GM12892 (cell line): ENCODE measurements around the gene NAT16.
"Not testable (repeated sequence)": the region's sequence is repeated elsewhere in the genome, so short reads cannot be mapped to it uniquely, and the experiment has no call there.

Experiments
- DNase-seq: peaks from one replicate; pipeline ENCODE4 v3.0.0; 2011; ENCODE audit not compliant: insufficient read length
- FAIRE-seq: peaks from 2 replicates; lab custom pipeline; 2011; peaks lifted over from hg19 to GRCh38; lab: Jason Lieb, UNC
- POLR2A ChIP-seq: IDR thresholded peaks from 2 replicates; pipeline ENCODE4 v1.6.1; 2011; ENCODE audit warnings: low read depth, low read length, control low read depth
- POLR2AphosphoS5 ChIP-seq: IDR thresholded peaks from 2 replicates; pipeline ENCODE4 v1.6.1; 2011; ENCODE audit warnings: low read depth, low read length, control low read depth
- TAF1 ChIP-seq: IDR thresholded peaks from 2 replicates; pipeline ENCODE4 v1.6.1; 2011; ENCODE audit warnings: low read depth, mild to moderate bottlenecking, control low read depth, low read length, borderline replicate concordance

The NAT16 gene

DNA sequence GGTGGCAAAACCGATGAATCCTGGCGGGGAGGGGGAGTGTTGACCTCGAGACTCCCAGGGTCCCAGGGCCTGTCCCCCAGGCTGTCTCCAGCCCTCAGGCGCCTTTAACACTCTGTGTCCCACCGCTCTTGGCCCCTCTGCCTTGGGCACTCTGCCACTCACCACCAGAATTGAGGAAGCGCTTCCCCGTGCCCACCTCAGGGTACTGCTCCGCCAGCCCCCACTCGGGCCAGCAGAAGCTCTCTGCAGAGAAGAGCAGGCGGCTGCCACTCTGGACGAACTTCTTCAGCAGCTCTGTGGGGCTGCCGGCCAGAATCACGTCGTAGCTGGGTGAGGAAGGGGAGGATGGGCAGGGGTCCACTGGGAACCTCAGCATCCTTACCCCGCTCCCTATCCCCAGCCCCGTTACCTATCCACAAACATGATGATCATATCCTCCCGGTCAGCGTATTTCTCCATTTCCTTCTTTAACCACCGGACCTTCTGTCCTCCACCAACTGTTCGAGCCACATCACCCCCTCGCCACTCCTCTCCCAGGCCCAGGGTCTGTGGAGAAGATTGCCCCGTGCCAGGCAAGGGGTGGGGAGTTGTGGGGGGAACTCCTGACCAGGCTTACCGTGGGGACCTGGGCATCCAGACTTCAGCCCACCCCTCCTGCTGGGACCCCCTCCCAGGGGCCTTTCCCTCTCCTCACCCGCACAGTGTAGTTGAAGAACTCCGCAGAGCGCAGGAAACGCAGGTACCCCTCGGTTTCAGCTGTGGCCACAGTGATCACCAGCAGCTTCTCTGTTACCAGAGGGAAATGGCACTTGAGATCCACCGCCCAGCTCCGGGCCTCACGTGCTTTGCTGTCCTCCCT is 36.1 kb upstream of the NAT16 start:
- no peak for DNase-seq
- TF ChIP-seq TAF1 (no peak), POLR2A (no peak), POLR2AphosphoS5 (no peak)
- FAIRE-seq: peak; percentile 42

DNA sequence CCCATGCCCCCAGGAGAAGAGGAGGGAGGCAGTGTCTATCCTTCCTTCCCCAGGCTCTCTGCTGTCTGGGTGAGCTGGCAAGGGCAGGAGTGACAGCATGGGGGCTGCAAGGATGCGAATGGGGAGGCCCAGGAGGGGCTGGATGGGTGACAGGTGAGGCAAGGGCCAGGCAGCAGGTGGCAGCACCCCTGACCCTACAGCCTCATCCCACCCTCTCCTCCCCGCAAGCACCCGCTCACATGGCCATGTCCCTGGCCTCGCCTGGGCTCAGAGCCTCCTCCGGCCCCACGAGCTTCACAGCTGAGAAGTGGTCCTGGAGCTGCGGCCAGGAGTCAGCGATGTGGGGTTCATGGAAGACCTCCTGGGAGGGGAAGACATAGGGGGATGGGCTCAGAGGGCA is 31.9 kb upstream of the NAT16 start:
- no peak for FAIRE-seq
- TF ChIP-seq POLR2AphosphoS5 (no peak), TAF1 (no peak), POLR2A (no peak)
- no peak for DNase-seq

DNA sequence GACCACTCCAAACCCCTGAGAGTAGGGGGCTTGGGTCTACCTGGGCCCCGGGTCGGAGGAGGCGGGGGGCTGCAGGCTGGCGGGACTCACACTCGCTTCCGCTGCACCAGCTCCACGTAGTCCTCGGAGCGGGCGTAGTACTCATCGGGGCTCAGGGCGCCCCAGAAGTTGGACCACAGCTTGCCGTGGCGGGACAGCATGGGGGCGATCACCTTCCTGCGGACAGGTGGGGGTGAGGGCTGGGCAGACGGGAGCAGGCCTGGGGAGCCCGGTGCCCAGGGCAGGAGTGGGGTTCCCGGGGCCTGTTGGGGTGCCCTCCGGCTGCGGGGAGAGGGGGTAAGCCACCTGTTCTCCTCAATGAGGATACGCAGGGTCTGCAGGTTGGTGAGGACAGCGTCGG is 31.4 kb upstream of the NAT16 start:
- DNase-seq: no peak
- FAIRE-seq: no peak
- TF ChIP-seq TAF1: no peak

DNA sequence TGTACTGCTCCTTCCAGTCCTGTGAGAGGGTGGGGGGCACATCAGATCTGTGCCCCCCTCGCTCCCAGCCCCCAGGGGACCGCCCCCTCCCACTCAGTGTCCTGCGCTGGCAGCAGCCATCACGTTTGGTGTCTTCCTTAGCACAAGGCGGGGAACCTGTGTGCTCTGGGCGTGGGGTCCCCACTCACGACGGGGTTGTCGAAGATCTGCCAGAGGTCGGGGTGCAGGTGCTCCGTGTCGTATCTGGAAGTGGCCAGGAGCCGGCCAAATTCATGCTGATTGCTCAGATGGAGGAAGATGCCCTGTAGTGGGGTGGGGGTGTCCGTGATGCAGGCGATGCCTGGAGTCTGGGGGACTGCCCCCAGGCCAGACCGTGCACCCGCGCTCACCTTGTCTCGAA is 30.1 kb upstream of the NAT16 start:
- DNase-seq (no peak), FAIRE-seq (no peak)
- no peak for TF ChIP-seq POLR2AphosphoS5
- no peak for TF ChIP-seq TAF1
- no peak for TF ChIP-seq POLR2A

DNA sequence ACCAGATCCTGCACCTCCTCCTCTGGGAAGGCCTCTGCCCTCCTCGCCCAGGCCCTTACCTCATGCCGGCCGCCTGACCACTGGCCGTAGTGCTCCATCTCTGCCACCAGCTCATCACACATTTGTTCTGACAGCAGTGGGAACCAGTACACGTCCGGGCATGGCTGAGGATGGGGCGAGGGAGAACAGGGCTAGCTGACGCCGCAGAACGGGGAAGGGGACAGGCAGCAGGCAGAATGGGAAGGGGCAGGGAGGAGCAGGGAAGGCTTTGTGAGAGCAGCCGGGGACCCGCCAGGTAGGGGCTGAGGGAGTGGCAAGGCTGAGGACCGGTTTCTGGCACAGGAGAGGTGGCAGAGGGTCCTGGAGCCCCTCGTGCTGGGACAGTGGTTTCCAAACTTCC is 28.7 kb upstream of the NAT16 start:
- DNase-seq: no peak
- TF ChIP-seq TAF1 (no peak), POLR2A (no peak), POLR2AphosphoS5 (no peak)
- FAIRE-seq: no peak

DNA sequence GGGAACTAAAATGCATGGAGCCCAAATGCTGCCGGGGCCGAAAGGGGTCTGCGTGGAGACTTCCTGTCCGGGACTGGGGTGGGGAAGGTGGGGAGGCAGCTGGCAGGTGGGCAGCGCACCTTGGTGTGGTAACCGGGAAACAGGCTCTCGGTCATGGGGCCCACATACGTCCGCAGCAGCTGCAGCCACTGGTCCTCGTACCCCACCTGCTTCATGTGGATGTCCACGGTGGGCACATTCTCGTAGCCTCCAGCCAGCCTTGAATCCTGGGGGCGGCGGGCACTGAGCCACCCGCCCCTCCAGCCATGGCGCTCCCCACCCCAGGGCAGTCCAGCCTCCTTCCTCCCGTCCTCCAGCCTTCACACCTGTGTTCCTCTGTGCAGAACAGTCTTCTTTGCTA is 27.4 kb upstream of the NAT16 start:
- no peak for DNase-seq
- FAIRE-seq: no peak
- no peak for TF ChIP-seq POLR2AphosphoS5
- no peak for TF ChIP-seq POLR2A
- TF ChIP-seq TAF1: no peak

DNA sequence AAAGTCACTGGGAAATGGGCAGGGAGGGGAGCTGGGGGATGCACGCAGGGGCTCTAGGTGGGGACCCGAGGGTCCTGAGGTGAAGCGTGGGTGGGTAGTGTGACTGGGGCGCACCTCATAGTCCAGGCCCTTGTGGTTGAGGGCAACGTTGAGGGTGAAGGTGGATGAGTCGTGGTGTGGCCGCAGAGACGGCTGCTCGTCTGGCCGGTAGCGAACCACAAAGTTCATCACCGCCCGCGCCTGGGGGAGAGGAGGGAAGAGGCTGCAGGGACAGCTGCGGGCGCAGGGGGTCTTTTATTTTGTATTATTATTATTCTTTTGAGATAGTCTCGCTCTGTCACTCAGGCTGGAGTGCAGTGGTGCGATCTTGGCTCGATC is 26.6 kb upstream of the NAT16 start:
- FAIRE-seq: peak; percentile 66
- TF ChIP-seq TAF1 (no peak), POLR2A (no peak), POLR2AphosphoS5 (no peak)
- DNase-seq: no peak

DNA sequence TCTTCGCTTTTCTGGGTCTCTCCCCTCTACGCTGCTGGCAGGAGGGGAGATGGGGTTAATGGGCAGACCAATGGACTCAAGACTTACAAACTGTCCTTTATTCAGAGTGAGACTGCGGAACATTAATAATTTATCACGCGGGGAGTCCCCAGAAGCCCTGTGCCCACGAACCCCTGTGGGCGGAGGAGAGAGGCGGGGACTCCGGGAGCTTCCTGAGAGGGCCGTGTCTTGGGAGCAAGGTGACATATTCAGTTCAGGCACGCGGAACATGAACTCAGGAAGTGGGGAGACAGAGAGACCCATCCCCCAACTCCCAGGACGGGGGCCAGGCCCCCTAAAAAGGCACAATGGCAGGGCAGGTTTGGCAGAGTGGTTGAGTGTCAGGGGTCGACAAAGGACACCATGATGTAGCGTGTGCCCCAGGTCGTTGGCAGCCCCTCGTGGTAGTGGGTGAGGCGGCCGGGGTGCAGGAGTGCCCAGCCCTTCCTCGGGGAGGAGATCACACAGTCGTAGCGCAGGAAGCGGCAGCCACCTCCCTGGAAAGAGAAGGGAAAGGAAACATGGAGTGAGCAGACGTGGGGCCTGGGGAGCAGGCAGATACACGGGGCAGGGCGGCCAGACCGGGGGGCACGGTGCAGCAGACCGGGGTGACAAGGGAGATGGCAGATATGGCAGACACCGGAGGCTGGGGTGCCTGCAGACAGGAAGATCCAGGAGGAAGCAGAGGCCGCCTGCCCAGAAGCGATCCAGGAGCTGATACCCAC is 26.0 kb upstream of the NAT16 start:
- TF ChIP-seq TAF1: no peak
- no peak for TF ChIP-seq POLR2A
- no peak for TF ChIP-seq POLR2AphosphoS5
- FAIRE-seq: no peak
- no peak for DNase-seq

DNA sequence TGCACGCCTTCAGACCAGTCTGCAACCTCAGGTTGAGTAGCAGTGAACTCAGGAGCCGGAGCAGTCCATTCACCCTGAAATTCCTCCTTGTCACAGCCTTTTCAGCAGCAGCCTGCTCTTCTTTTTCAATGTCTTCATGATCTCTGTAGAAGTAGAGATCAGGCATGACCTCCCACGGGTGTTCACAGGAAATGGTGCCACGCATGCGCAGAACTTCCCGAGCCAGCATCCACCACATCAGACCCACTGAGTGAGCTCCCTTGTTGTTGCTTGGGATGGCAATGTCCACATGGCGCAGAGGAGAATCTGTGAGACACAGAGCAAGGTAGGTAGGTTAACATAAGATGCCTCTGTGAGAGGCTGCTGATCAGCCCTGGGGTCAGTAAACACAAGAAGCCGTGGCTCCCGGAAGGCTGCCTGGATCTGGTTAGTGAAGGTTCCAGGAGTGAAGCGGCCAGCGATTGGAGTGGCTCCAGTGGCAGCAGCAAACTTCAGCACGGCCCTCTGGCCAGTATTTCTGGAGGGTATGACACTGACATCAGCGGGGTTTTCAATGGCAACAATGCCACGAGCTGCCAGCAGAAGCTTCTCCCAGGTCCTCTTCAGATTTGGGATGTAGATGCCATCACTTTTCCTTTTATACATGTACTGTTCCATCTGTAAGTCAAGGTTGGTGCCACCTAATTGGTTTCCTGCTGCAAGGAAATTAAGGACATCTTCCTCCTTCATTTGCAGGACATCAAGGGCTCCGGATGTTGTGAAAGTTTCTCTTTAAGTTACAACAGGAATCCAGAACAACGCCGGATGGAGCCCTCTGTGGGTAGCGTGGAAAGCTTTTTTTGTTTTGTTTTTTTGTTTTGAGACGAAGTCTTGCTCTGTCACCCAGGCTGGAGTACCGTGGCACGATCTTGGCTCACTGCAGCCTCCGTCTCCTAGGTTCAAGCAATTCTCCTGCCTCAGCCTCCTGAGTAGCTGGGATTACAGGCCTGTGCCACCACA is 23.9 kb upstream of the NAT16 start:
- DNase-seq: not testable (repeated sequence)
- peak; percentile 77 for FAIRE-seq

DNA sequence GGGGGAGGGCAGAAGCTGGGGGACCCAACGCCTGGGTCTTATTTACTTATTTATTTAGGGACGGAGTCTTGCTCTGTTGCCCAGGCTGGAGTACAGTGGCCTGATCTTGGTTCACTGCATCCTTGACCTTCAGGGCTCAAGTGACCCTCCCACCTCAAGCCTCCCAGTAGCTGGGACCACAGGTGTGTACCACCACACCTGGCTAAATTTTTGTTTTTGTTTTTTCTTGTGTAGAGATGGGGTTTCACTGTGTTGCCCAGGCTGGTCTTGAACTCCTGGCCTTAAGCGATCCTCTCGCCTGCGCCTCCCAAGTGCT is 22.5 kb upstream of the NAT16 start:
- no peak for FAIRE-seq
- TF ChIP-seq POLR2AphosphoS5 (no peak), POLR2A (no peak), TAF1 (no peak)

DNA sequence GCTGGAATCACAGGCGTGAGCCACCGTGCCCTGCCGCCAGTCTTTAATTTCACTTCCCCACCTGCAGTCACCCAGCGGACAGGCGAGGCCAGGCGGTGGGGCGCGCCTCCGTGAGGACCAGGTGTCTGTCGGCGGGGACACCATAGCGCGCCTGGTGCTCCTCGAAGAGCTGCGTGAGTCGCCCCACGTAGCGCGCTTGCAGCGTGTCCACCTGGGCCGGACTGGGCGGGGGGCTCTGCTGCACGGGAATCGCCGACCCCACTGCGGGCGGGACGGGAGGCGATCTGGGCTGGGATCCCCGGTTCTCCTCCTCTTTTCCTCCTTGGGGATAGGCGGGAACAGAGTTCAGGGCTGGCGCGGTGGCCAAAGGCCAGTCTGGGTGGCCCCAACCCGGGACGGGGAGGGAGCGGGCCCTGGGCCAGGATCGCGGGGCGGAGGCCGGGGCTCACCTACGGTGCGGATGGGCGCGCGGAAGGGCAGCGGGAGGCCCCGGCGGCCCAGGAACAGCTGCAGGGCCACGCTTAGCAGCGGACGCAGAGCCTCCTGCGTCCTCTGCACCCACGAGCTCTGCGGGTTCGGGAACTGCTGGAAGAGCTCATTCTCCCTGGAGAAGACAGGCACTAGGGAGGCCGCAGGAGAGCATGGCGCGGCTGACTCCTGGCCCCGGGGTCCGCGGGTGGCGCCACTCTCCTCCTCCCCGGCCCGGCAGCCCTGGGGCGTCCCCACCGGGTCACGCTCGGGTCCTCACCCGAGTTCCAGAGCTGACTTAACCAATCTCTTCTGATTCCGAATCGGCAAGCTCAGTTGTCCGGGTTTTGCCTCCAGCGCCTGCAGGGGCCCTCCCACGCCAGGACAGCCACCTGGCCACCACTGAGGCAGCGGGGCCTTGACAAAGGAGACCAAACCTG is 21.9 kb upstream of the NAT16 start:
- TF ChIP-seq TAF1 (no peak), POLR2AphosphoS5 (no peak), POLR2A (no peak)
- no peak for FAIRE-seq
- no peak for DNase-seq

More for the DNA sequence above, 22.5 kb upstream of the NAT16 start:
- no peak for DNase-seq
